ENCODE data around the gene BBS7. TPM values are rescaled to one million over a fixed set of nuclear protein-coding genes. Genes with fewer than 3 reads are reported as not detected.

BBS7 gene
- total and polyA plus RNA-seq, 9 of the 15 experiments (the other 6 are each of a cell fraction or from before 2014, with no cell fraction given): 13.4 to 25.8 (median 16.4) TPM

- no peak for TF ChIP-seq PHF8 (IDR thresholded peaks at IDR 0.05; ENCODE audit: borderline replicate concordance, low read length)
- TF ChIP-seq HDGF (IDR thresholded peaks at IDR 0.05): no peak
- TF ChIP-seq ZBTB34 (CRISPR knock-in tag; IDR thresholded peaks at IDR 0.05): no peak
- TF ChIP-seq TSC22D4 (tag; IDR thresholded peaks at IDR 0.05): no peak
- no peak for TF ChIP-seq RBM22 (IDR thresholded peaks at IDR 0.05; ENCODE audit: low read depth, low read length, poor library complexity, severe bottlenecking)
- TF ChIP-seq ZFPM2 (CRISPR knock-in tag; IDR thresholded peaks at IDR 0.05): no peak
- TF ChIP-seq ZBTB43 (CRISPR knock-in tag; IDR thresholded peaks at IDR 0.05): no peak
- TF ChIP-seq CC2D1A (IDR thresholded peaks at IDR 0.05): peak; percentile 92
- peak; percentile 70; the same call in 1 of the 2 replicates for TF ChIP-seq GATAD2B (IDR thresholded peaks at IDR 0.05; ENCODE audit: borderline replicate concordance)
- peak; percentile 87; the same call in 1 of the 2 replicates for TF ChIP-seq RNF2 (IDR thresholded peaks at IDR 0.05)
- peak; percentile 51 for TF ChIP-seq CEBPG (CRISPR knock-in tag; IDR thresholded peaks at IDR 0.05)
- peak in 1 of 2 experiments; percentile 86; a peak in 2 of 4 replicates for TF ChIP-seq CEBPG (tag; conservative IDR thresholded peaks at IDR 0.05 in 1 of 2, IDR thresholded peaks at IDR 0.05 in 1 of 2)
- TF ChIP-seq JUNB (CRISPR knock-in tag; conservative IDR thresholded peaks at IDR 0.05): no peak
- TF ChIP-seq ZNF274 (IDR thresholded peaks at IDR 0.05; ENCODE audit: borderline replicate concordance, low read depth, low read length): no peak
- TF ChIP-seq KLF10 (CRISPR knock-in tag; IDR thresholded peaks at IDR 0.05): no peak
- no peak for TF ChIP-seq THRAP3 (IDR thresholded peaks at IDR 0.05; ENCODE audit: borderline replicate concordance)
- peak; percentile 76 to 86; a peak in 3 of 4 replicates for TF ChIP-seq FOXK2 (conservative IDR thresholded peaks at IDR 0.05 in 1 of 2, IDR thresholded peaks at IDR 0.05 in 1 of 2; ENCODE audit: low read depth in 2 of 2)
- no peak for TF ChIP-seq KAT8 (IDR thresholded peaks at IDR 0.05; ENCODE audit: low read depth)
- TF ChIP-seq LCOR (CRISPR knock-in tag; IDR thresholded peaks at IDR 0.05): no peak
- no peak for TF ChIP-seq ZNF174 (CRISPR knock-in tag; IDR thresholded peaks at IDR 0.05)
- no peak for TF ChIP-seq ZNF133 (CRISPR knock-in tag; IDR thresholded peaks at IDR 0.05)
- TF ChIP-seq ZNF707 (CRISPR knock-in tag; conservative IDR thresholded peaks at IDR 0.05): no peak
- TF ChIP-seq NCOA1 (IDR thresholded peaks at IDR 0.05; ENCODE audit: low read depth): peak; percentile 68; the same call in 1 of the 2 replicates
- TF ChIP-seq STAT5B (CRISPR knock-in tag; IDR thresholded peaks at IDR 0.05): no peak
Observed at GRCh38 chr4:121794505-121795188, 75.6 kb downstream of the BBS7 start (continued).
